GM21515 (cell line): ENCODE data around the gene LRRC7.

ENCODE experiments used
- ATAC-seq: cut with Tn5 transposase; IDR thresholded peaks from one replicate; pipeline ENCODE4 v1.9.1; 2021; ENCODE audit not compliant: unreplicated experiment

Gene LRRC7

DNA sequence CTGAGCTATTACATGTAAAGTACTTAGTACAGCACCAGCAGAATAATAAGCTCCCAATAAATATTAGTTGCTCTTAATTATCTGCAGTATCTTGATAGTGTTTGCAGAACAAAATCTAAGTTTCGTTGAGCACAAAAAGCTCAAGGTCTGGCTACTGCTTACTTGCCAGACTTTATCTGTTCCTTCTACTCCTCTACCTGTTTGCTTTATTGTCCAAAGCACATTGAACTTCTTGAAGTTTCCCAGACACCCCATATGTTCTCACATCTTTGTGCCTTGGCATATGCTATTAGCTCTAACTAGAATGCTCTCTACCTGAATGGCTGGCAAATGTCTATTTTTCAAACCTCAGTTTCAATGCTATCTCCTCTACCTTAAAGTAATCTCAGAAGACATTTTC lies 582.7 kb downstream of the LRRC7 start:
- ATAC-seq = no peak

DNA sequence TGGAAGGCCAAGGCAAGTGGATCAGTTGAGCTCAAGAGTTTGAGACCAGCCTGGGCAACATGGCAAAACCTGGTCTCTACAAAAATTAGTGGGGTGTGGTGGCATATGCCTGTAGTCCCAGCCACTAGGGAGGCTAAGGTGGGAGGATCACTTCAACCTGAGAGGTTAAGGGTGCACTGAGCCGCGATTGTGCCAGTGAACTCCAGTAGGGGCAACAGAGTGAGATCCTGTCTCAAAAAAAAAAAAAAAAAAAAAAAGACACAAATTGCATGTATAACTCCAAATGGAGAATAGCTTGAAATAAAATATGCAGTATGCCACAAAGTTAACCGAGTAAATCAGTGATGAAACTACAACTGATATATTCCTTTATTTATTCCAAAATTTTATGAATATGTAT lies 586.0 kb downstream of the LRRC7 start:
- no peak for ATAC-seq

DNA sequence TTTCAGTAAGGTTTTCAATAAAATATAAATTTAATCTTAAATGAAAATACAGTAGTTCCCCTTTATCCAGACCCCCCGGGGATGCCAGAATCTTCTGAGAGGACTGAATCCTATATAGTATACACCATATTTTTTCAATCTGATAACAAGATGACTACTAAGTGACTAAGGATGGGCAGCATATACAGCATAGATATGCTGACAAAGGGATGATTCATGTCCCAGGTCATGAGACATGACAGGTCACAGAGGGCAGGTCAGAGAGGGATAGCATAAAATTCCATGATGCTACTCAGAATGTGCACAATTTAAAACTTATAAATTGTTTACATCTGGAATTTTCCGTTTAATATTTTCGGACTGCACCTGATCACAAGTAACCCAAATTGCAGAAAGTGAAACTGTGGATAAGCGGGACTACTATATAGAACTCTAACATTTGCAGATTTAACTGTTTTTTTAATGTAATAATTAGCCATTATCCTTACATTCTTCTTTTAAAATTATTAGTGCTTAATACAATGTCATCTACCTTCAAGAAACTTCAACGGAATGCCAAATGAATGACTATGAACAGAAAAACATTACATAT lies 588.9 kb downstream of the LRRC7 start:
- no peak for ATAC-seq

DNA sequence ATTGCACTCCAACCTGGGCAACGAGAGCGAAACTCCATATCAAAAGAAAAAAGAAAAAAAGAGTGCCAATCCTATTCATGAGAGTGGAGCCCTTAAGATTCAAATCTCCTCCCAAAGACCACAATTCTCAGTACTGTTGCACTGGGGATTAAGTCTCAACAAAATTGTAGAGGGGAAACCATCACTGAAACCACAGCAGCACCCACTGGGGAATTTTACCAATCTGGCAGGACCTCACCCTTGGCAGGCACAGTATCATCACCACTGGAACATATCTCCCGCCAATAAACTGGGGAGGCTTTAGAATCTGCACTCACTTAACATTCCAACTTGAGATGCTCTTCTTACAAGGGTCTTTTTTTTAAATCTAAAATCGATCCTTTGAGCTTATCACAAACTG lies 596.6 kb downstream of the LRRC7 start:
- ATAC-seq = no peak

DNA sequence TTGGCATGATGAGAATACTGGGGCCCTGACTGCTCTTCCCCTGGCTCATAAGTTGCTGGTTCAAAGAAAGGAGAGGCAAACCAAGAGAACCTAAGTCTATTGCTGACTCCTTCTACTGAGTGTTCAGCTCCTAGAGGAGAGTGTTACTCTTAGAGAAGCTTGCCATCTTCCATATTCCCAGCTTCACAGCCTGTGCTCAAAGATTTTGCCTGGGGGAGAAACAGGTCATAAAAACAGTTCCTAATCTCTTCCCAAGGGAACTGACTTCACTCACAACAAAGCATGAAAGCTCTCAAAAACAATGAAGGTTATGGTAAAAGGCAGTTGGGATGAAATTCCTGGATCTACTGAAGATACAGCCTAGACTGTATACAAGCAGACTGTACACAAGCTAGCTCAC lies 600.6 kb downstream of the LRRC7 start:
- ATAC-seq = no peak

DNA sequence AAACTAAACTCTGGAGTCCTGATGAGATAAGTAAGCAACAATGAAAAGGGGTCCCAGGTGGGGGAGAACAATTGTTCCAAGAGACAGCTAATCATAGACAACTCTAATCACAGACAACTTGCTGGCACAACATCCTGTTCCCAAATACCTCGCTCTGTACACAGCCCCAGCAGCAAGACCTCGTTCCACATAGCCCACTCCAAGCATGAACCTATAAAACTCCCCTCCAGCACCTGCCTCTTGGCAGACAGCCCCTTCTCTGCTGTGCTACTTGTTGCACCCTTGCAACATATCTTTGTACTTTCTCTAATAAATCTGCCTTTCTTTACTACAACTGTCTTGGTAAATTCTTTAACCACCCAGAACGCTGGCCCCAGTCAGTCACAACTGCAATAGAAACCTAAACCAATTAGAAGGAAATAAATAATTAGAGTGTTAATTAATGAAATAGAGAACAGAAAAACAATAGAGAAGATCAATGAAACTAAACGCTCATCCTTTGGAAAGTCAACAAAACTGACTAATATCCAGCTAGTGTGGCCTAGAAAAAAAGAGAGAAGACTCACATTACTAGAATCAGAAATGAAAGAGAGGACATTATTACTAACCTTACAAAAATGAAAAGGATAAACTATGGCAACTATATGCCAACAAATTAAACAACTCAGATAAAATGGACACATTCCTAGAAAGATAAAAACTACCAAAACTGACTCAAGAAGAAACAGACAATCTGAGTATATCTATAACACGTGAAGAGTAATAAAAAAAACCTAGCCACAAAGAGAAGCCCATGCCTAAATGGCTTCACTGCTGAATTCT lies 601.5 kb downstream of the LRRC7 start:
- ATAC-seq = no peak

DNA sequence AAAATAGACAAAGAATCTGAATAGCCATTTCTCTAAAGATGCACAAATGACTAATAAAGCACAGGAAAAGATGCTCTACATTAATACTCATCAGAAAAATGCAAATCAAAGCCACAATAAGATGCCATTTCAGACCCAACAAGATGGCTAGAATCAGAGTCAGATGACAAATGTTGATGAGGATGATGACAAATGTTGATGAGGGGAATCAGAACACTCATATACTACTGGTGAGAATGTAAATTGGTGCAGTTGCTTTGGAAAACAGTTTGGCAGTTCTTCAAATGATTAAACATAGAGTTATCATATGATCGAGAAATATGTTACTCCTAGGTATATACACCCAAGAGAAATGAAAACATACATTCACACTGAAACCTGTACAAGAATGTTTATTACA lies 603.8 kb downstream of the LRRC7 start:
- no peak for ATAC-seq
